Neuron (in vitro differentiated cells): ENCODE data around the gene CFAP45.

Experiments used
- H2AFZ ChIP-seq: one replicate; pipeline ENCODE4 v1.6.1; 2013; ENCODE audit warnings: low read depth, mild to moderate bottlenecking, inconsistent platforms, low read length, moderate library complexity
- H3K27me3 ChIP-seq: one replicate; pipeline ENCODE4 v1.6.1; 2013; ENCODE audit warnings: low read length; ENCODE audit not compliant: insufficient read depth
- H3K36me3 ChIP-seq: one replicate; pipeline ENCODE4 v1.6.1; 2013; ENCODE audit warnings: low read length; ENCODE audit not compliant: insufficient read depth
- H3K4me1 ChIP-seq: one replicate; pipeline ENCODE4 v1.6.1; 2013; ENCODE audit warnings: low read length; ENCODE audit not compliant: insufficient read depth
- H3K4me3 ChIP-seq: 2 replicates; pipeline ENCODE4 v1.5.1; 2013; ENCODE audit warnings: mild to moderate bottlenecking, low read length, moderate library complexity
- H3K9me3 ChIP-seq: one replicate; pipeline ENCODE4 v1.6.1; 2013; ENCODE audit warnings: low read length

CFAP45 gene

GRCh38 chr1:159881622-159882526 lies 18.1 kb downstream of the CFAP45 start:
- H2AFZ ChIP-seq, result no peak overlapping the region
- H3K27me3 ChIP-seq, result peaks cover 10% of the 10 kb centered on the region
- no peaks in the 10 kb centered on the region for H3K36me3 ChIP-seq
- no peaks in the 10 kb centered on the region for H3K4me1 ChIP-seq
- no peaks in the 10 kb centered on the region for H3K9me3 ChIP-seq
- no peak overlapping the region for H3K4me3 ChIP-seq

DNA sequence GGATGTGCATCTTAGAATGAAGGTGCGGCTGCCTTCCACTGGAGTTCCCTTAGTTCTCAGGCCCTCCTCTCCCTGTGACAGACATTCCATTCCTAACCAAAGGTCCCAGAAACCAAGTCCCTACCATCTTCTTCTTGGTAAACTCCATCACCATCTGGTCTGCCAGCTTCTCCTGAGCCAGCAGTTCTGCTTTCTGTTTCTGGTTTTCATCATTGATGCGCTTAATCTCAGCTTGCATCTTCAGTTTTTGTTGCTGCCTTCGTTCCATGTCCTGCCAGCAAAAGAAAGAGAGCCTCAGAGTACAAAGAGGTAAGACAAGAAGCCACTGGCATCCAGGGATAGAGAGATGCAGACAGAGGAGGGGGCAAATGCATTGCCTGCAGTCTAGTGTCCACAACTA lies 19.5 kb downstream of the CFAP45 start:
- no peak overlapping the region for H3K4me3 ChIP-seq
- H3K9me3 ChIP-seq, result no peaks in the 10 kb centered on the region
- no peak overlapping the region for H2AFZ ChIP-seq
- H3K4me1 ChIP-seq, result no peaks in the 10 kb centered on the region
- H3K27me3 ChIP-seq, result peaks cover 10% of the 10 kb centered on the region
- no peaks in the 10 kb centered on the region for H3K36me3 ChIP-seq

GRCh38 chr1:159879977-159880376 lies 20.0 kb downstream of the CFAP45 start:
- peaks cover 8% of the 10 kb centered on the region for H3K27me3 ChIP-seq
- no peaks in the 10 kb centered on the region for H3K4me1 ChIP-seq
- H3K4me3 ChIP-seq, result no peak overlapping the region
- H2AFZ ChIP-seq, result no peak overlapping the region
- no peaks in the 10 kb centered on the region for H3K9me3 ChIP-seq
- H3K36me3 ChIP-seq, result no peaks in the 10 kb centered on the region

- Histone ChIP-seq H3K27me3 (peaks cover 7% of the 10 kb centered on the region), H3K9me3 (no peaks in the 10 kb centered on the region), H3K4me1 (no peaks in the 10 kb centered on the region), H3K36me3 (no peaks in the 10 kb centered on the region), H2AFZ (no peak overlapping the region), H3K4me3 (no peak overlapping the region)
Measured at GRCh38 chr1:159879136-159879535, 20.8 kb downstream of the CFAP45 start.

- no peaks in the 10 kb centered on the region for H3K9me3 ChIP-seq
- no peaks in the 10 kb centered on the region for H3K4me1 ChIP-seq
- H3K27me3 ChIP-seq, result peaks cover 7% of the 10 kb centered on the region
- H3K36me3 ChIP-seq, result no peaks in the 10 kb centered on the region
- no peak overlapping the region for H3K4me3 ChIP-seq
- H2AFZ ChIP-seq, result no peak overlapping the region
Measured at GRCh38 chr1:159877695-159878444, 22.1 kb downstream of the CFAP45 start.

DNA sequence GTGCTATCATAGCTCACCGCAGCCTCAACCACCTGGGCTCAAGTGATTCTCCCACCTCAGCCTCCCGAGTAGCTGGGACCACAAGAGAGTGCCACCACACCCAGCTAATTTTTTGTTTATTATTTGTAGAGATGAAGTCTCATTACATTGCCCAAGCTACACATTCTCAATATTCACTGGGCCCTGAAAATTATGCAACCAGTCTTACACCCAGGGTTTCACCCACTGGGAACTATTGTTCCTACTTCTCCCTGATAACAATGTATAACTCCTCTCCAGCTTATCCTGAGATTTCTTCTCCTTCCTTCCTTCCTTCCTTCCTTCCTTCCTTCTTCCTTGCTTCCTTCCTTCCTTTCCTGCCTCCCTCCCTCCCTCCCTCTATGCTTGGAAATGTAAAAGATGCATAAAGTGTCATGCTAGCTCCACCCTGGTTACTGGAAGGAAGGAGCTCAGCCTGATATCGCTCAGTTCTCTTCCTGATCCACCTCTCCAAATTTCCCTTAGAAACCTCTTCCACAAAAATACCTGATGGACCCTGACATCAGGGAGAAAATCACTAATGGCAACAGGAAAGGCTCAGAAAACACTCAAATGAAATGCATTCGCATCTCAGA lies 26.3 kb downstream of the CFAP45 start:
- H3K4me3 ChIP-seq, result no peak overlapping the region
- H3K36me3 ChIP-seq, result no peaks in the 10 kb centered on the region
- no peaks in the 10 kb centered on the region for H3K4me1 ChIP-seq
- no peaks in the 10 kb centered on the region for H3K9me3 ChIP-seq
- H2AFZ ChIP-seq, result no peak overlapping the region
- H3K27me3 ChIP-seq, result peaks cover 24% of the 10 kb centered on the region

- Histone ChIP-seq H3K36me3 (no peaks in the 10 kb centered on the region), H2AFZ (no peak overlapping the region)
Measured at GRCh38 chr1:159872891-159873290, 27.1 kb downstream of the CFAP45 start.

GRCh38 chr1:159870704-159871103 lies 29.3 kb downstream of the CFAP45 start:
- Histone ChIP-seq H2AFZ (no peak overlapping the region), H3K9me3 (no peaks in the 10 kb centered on the region), H3K27me3 (peaks cover 33% of the 10 kb centered on the region), H3K4me3 (no peak overlapping the region), H3K4me1 (no peaks in the 10 kb centered on the region), H3K36me3 (no peaks in the 10 kb centered on the region)

More at GRCh38 chr1:159872891-159873290, 27.1 kb downstream of the CFAP45 start:
- peaks cover 28% of the 10 kb centered on the region for H3K27me3 ChIP-seq
- no peaks in the 10 kb centered on the region for H3K9me3 ChIP-seq
- no peak overlapping the region for H3K4me3 ChIP-seq
- no peaks in the 10 kb centered on the region for H3K4me1 ChIP-seq

DNA sequence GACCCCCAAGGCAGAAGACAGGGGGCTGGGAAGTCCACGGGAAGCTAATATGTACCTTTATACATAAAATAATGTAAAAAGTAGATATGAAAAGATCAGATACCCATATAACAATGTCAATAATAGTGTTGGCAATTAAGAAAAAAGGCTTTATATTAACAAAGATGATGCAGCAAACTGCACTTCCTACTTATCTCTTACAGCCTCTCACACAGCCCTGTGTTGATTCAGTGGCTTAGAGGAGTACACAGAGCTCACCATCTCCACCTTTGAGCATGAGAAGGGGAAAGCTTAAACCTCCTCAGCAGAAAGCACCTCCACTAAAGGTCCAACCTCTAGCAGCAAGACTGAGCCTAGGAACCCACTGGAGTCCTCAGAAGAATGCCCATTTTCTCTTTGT lies 30.4 kb downstream of the CFAP45 start:
- Histone ChIP-seq H3K36me3 (no peaks in the 10 kb centered on the region), H2AFZ (no peak overlapping the region), H3K4me1 (no peaks in the 10 kb centered on the region), H3K4me3 (no peak overlapping the region), H3K9me3 (no peaks in the 10 kb centered on the region), H3K27me3 (peaks cover 35% of the 10 kb centered on the region)

- H3K9me3 ChIP-seq, result no peaks in the 10 kb centered on the region
- H3K36me3 ChIP-seq, result no peaks in the 10 kb centered on the region
- no peaks in the 10 kb centered on the region for H3K4me1 ChIP-seq
- H2AFZ ChIP-seq, result no peak overlapping the region
- H3K4me3 ChIP-seq, result no peak overlapping the region
- H3K27me3 ChIP-seq, result peaks cover 32% of the 10 kb centered on the region
Measured at GRCh38 chr1:159869173-159869572, 30.8 kb downstream of the CFAP45 start.

- H3K27me3 ChIP-seq, result peaks cover 31% of the 10 kb centered on the region
- H3K4me3 ChIP-seq, result no peak overlapping the region
- no peaks in the 10 kb centered on the region for H3K36me3 ChIP-seq
- H2AFZ ChIP-seq, result no peak overlapping the region
- H3K4me1 ChIP-seq, result no peaks in the 10 kb centered on the region
- H3K9me3 ChIP-seq, result no peaks in the 10 kb centered on the region
Measured at GRCh38 chr1:159868766-159869165, 31.2 kb downstream of the CFAP45 start.

GRCh38 chr1:159867664-159868026 lies 32.3 kb downstream of the CFAP45 start:
- no peak overlapping the region for H2AFZ ChIP-seq
- H3K4me1 ChIP-seq, result no peaks in the 10 kb centered on the region
- no peak overlapping the region for H3K4me3 ChIP-seq
- no peaks in the 10 kb centered on the region for H3K9me3 ChIP-seq
- no peaks in the 10 kb centered on the region for H3K36me3 ChIP-seq
- peaks cover 31% of the 10 kb centered on the region for H3K27me3 ChIP-seq
